ENCODE data around the gene SPIRE2.

Gene SPIRE2

GRCh38 chr16:89841275-89841674 lies 13.0 kb downstream of the SPIRE2 start:
- DNase-seq (ENCODE audit: low spot score): no peak

GRCh38 chr16:89842471-89843408 lies 14.5 kb downstream of the SPIRE2 start:
- no peak for DNase-seq (ENCODE audit: low spot score)

GRCh38 chr16:89843409-89844350 lies 15.4 kb downstream of the SPIRE2 start:
- DNase-seq (ENCODE audit: low spot score): no peak

GRCh38 chr16:89844739-89845339 lies 16.6 kb downstream of the SPIRE2 start:
- no peak for DNase-seq (ENCODE audit: low spot score)

GRCh38 chr16:89845417-89845816 lies 17.1 kb downstream of the SPIRE2 start:
- DNase-seq (ENCODE audit: low spot score): no peak

- no peak for DNase-seq (ENCODE audit: low spot score)
Measured at GRCh38 chr16:89847051-89847939, 19.0 kb downstream of the SPIRE2 start.

- DNase-seq (ENCODE audit: low spot score): no peak
Measured at GRCh38 chr16:89847940-89848297, 19.6 kb downstream of the SPIRE2 start.

- DNase-seq (ENCODE audit: low spot score): peak; percentile 57
Measured at GRCh38 chr16:89848974-89849373, 20.7 kb downstream of the SPIRE2 start.

GRCh38 chr16:89853306-89853993 lies 25.2 kb downstream of the SPIRE2 start:
- DNase-seq (ENCODE audit: low spot score): no peak

- DNase-seq (ENCODE audit: low spot score): no peak
Measured at GRCh38 chr16:89855301-89855945, 27.1 kb downstream of the SPIRE2 start.

- DNase-seq (ENCODE audit: low spot score): no peak
Measured at GRCh38 chr16:89855986-89856385, 27.7 kb downstream of the SPIRE2 start.

- no peak for DNase-seq (ENCODE audit: low spot score)
Measured at GRCh38 chr16:89858973-89859614, 30.8 kb downstream of the SPIRE2 start.

GRCh38 chr16:89859615-89860007 lies 31.3 kb downstream of the SPIRE2 start:
- DNase-seq (ENCODE audit: low spot score): no peak

- peak; percentile 99 for DNase-seq (ENCODE audit: low spot score)
Measured at GRCh38 chr16:89860747-89861304, 32.6 kb downstream of the SPIRE2 start.

GRCh38 chr16:89861648-89862047 lies 33.4 kb downstream of the SPIRE2 start:
- no peak for DNase-seq (ENCODE audit: low spot score)

GRCh38 chr16:89862732-89863131 lies 34.5 kb downstream of the SPIRE2 start:
- no peak for DNase-seq (ENCODE audit: low spot score)

- DNase-seq (ENCODE audit: low spot score): no peak
Measured at GRCh38 chr16:89863741-89864526, 35.7 kb downstream of the SPIRE2 start.

GRCh38 chr16:89864527-89864820 lies 36.2 kb downstream of the SPIRE2 start:
- no peak for DNase-seq (ENCODE audit: low spot score)

GRCh38 chr16:89867918-89868317 lies 39.6 kb downstream of the SPIRE2 start:
- no peak for DNase-seq (ENCODE audit: low spot score)

Measured in iPS-NIHi11 (cell line).